Caco-2 (cell line): ENCODE results near the gene RPL15. TPM values are rescaled to one million over a fixed set of nuclear protein-coding genes. Genes with fewer than 3 reads are reported as not detected.
A peak's percentile ranks its signal among the peaks of the same experiment; 100 is the strongest.
"Not testable (repeated sequence)": the region's sequence is repeated elsewhere in the genome, so short reads cannot be mapped to it uniquely, and the experiment has no call there.

Source experiments
- BruUV-seq: library from RNA; stranded (reverse); fragments of 400-500 nt; replicated peaks from 2 replicates; lab custom pipeline; 2021; lab: Mats Ljungman, UMichigan
- CTCF ChIA-PET: fragments of 300-600 bp; sonication (Branson Sonifier 250); formaldehyde crosslinking; loops from one replicate; lab custom pipeline; 2022; ENCODE audit warnings: antibody characterized with exemption; lab: Charles Lee
- POLR2A ChIA-PET: fragments of 300-600 bp; sonication (Branson Sonifier 250); formaldehyde crosslinking; loops from one replicate; lab custom pipeline; 2022; ENCODE audit warnings: antibody characterized with exemption; lab: Charles Lee
- DNase-seq, 2 experiments: peaks; one replicate each; pipeline versions ENCODE4 v3.0.0 to v3.0.0-alpha.2; 2020 to 2022
- H3K27me3 ChIP-seq: replicated peaks from 2 replicates; pipeline ENCODE4 v1.6.0; 2011; ENCODE audit warnings: low read length; ENCODE audit not compliant: control insufficient read depth, insufficient read depth
- H3K36me3 ChIP-seq: 2 replicates; pipeline ENCODE4 v1.5.1; 2011; ENCODE audit warnings: low read length; ENCODE audit not compliant: control insufficient read depth, insufficient read depth
- H3K4me1 ChIP-seq: fragments of 250-450 bp; sonication (Bioruptor Pico); 2 replicates; pipeline ENCODE4 v1.5.1; 2020; ENCODE audit warnings: mild to moderate bottlenecking
- H3K4me3 ChIP-seq: 2 replicates; pipeline ENCODE4 v1.5.1; 2011; ENCODE audit warnings: low read depth, mild to moderate bottlenecking, control low read depth, low read length
- H3K9me3 ChIP-seq: fragments of 250-450 bp; sonication (Bioruptor Pico); 2 replicates; pipeline ENCODE4 v1.5.1; 2020; ENCODE audit warnings: mild to moderate bottlenecking, moderate library complexity
- H3K27ac Mint-ChIP-seq: one replicate; pipeline ENCODE4 v1.8.0; 2022; ENCODE audit warnings: mixed read lengths; ENCODE audit not compliant: unreplicated experiment
- H3K27me3 Mint-ChIP-seq: one replicate; pipeline ENCODE4 v1.8.0; 2022; ENCODE audit warnings: mixed read lengths; ENCODE audit not compliant: insufficient read depth, unreplicated experiment
- H3K36me3 Mint-ChIP-seq: one replicate; pipeline ENCODE4 v1.8.0; 2022; ENCODE audit warnings: mild to moderate bottlenecking, mixed read lengths; ENCODE audit not compliant: insufficient read depth, unreplicated experiment
- H3K4me1 Mint-ChIP-seq: one replicate; pipeline ENCODE4 v1.8.0; 2022; ENCODE audit warnings: low read depth, mixed read lengths; ENCODE audit not compliant: unreplicated experiment
- H3K4me3 Mint-ChIP-seq: one replicate; pipeline ENCODE4 v1.8.0; 2022; ENCODE audit warnings: mild to moderate bottlenecking, moderate library complexity, mixed read lengths; ENCODE audit not compliant: unreplicated experiment
- H3K9me3 Mint-ChIP-seq: one replicate; pipeline ENCODE4 v1.8.0; 2022; ENCODE audit warnings: mixed read lengths; ENCODE audit not compliant: unreplicated experiment
- CTCF ChIP-seq, 2 experiments: fragments of 200-600 bp in 1 of 2; IDR thresholded peaks; 1 replicate in 1 of 2; 2 replicates in 1 of 2; pipeline versions ENCODE4 v1.5.1 to v1.8.0; 2011 to 2022; ENCODE audit warnings: antibody characterized with exemption in 1 of 2, control low read depth in 1 of 2, inconsistent platforms in 1 of 2, low read depth in 1 of 2, low read length in 1 of 2, mild to moderate bottlenecking in 1 of 2, moderate library complexity in 1 of 2; ENCODE audit not compliant: insufficient read depth in 1 of 2, severe bottlenecking in 1 of 2, unreplicated experiment in 1 of 2
- intact Hi-C: fragments of 100-400 bp; cut with micrococcal nuclease; formaldehyde crosslinking; loops from one replicate; pipeline ENCODE4 v1.10.0; 2022; ENCODE audit not compliant: unreplicated experiment
- total RNA-seq: library from RNA; stranded (reverse); gene quantifications from 2 replicates; pipeline ENCODE4 v1.2.3, GENCODE V29; 2022

Gene RPL15
- total RNA-seq, 1 experiment from 2014 or later = 1,698 TPM

- no peaks in the 10 kb centered on the region for H3K9me3 ChIP-seq
- TF ChIP-seq CTCF (IDR thresholded peaks at IDR 0.05; ENCODE audit: insufficient read depth in 1 of 2, low read depth in 1 of 2, low read length in 1 of 2, severe bottlenecking in 1 of 2, unreplicated experiment in 1 of 2) = no peak
- peaks cover 29% of the 10 kb centered on the region for H3K4me1 ChIP-seq
- Mint-ChIP-seq H3K27ac (peak overlapping the region; percentile 96), H3K4me1 (peaks cover 12% of the 10 kb centered on the region), H3K36me3 (peaks cover 48% of the 10 kb centered on the region), H3K9me3 (no peaks in the 10 kb centered on the region), H3K4me3 (peak overlapping the region; percentile 70), H3K27me3 (no peaks in the 10 kb centered on the region)
- H3K4me3 ChIP-seq = peak overlapping the region; percentile 92
- TSS peak; percentile 53 for BruUV-seq
- POLR2A ChIA-PET = interaction anchor here (0.5 to 1.4 kb wide), 16 partner anchors 9 to 187 kb away, joined by 3 to 18 read pairs (median 4); no protein-coding TSS in a partner anchor
- H3K27me3 ChIP-seq = no peaks in the 10 kb centered on the region
- CTCF ChIA-PET = interaction anchor here (0.5 to 0.8 kb wide), 4 partner anchors 11 to 580 kb away, joined by 3 read pairs; no protein-coding TSS in a partner anchor
- intact Hi-C loops = loop anchor here (2.0 kb wide), 1 partner anchor 16 kb away; no protein-coding TSS in a partner anchor
- DNase-seq = no peak
- peaks cover 2% of the 10 kb centered on the region for H3K36me3 ChIP-seq
Measured at GRCh38 chr3:23916152-23916885, 613 bp upstream of the RPL15 start.

GRCh38 chr3:23917679-23918303 is 859 bp downstream of the RPL15 start:
- intact Hi-C loops = loop anchor here (1.0 to 2.0 kb wide), 2 partner anchors 17 to 28 kb away; partner anchors contain the start of gene NR1D2
- DNase-seq = not testable (repeated sequence)
- CTCF ChIA-PET = interaction anchor here (1.0 kb wide), 1 partner anchor 29 kb away, joined by 3 read pairs; no protein-coding TSS in a partner anchor

GRCh38 chr3:23918331-23918730 is 1.4 kb downstream of the RPL15 start:
- ChIA-PET CTCF (interaction anchor here (1.0 kb wide), 1 partner anchor 30 kb away, joined by 3 read pairs; no protein-coding TSS in a partner anchor), POLR2A (interaction anchor here (1.1 kb wide), 1 partner anchor 28 kb away, joined by 4 read pairs; no protein-coding TSS in a partner anchor)
- Mint-ChIP-seq H3K27ac (peak overlapping the region; percentile 96), H3K36me3 (peaks cover 64% of the 10 kb centered on the region), H3K4me3 (peak overlapping the region; percentile 70), H3K4me1 (peaks cover 12% of the 10 kb centered on the region)
- intact Hi-C loops, H3K36me3 ChIP-seq, H3K9me3 Mint-ChIP-seq, H3K9me3 ChIP-seq, H3K27me3 Mint-ChIP-seq, BruUV-seq, DNase-seq, H3K27me3 ChIP-seq: not testable (repeated sequence)
- Histone ChIP-seq H3K4me1 (peaks cover 29% of the 10 kb centered on the region), H3K4me3 (peak overlapping the region; percentile 92)

More at GRCh38 chr3:23917679-23918303, 859 bp downstream of the RPL15 start:
- H3K4me1 ChIP-seq = peaks cover 29% of the 10 kb centered on the region
- Mint-ChIP-seq H3K36me3 (peaks cover 58% of the 10 kb centered on the region), H3K27ac (peak overlapping the region; percentile 96), H3K4me1 (peaks cover 12% of the 10 kb centered on the region), H3K4me3 (peak overlapping the region; percentile 70)
- H3K27me3 ChIP-seq, H3K36me3 ChIP-seq, H3K9me3 Mint-ChIP-seq, H3K9me3 ChIP-seq, H3K27me3 Mint-ChIP-seq, BruUV-seq: not testable (repeated sequence)
- H3K4me3 ChIP-seq = peak overlapping the region; percentile 92
- POLR2A ChIA-PET = interaction anchor here (1.1 to 1.3 kb wide), 5 partner anchors 26 to 40 kb away, joined by 3 to 18 read pairs (median 5); no protein-coding TSS in a partner anchor
